DND-41 (cell line): ENCODE measurements around the gene CXCL6.

Source experiments
- ATAC-seq: fragments of 200-7000 bp; cut with Tn5 transposase; 3 replicates; pipeline ENCODE4 v1.9.1; 2021; ENCODE audit warnings: low read depth; ENCODE audit not compliant: insufficient read depth
- DNase-seq: peaks from one replicate; pipeline ENCODE4 v3.0.0-alpha.2; 2020
- H2AFZ ChIP-seq: 2 replicates; pipeline ENCODE4 v1.6.0; 2012; ENCODE audit warnings: low read depth, low read length
- H3K27ac ChIP-seq: 2 replicates; pipeline ENCODE4 v1.5.1; 2012; ENCODE audit warnings: low read length, inconsistent platforms
- H3K27me3 ChIP-seq: fragments of 200-600 bp; sonication (generic); 2 replicates; pipeline ENCODE4 v1.6.0; 2012; ENCODE audit warnings: low read length, mild to moderate bottlenecking, inconsistent platforms; ENCODE audit not compliant: insufficient read depth, poor library complexity
- H3K36me3 ChIP-seq: 2 replicates; pipeline ENCODE4 v1.5.1; 2012; ENCODE audit warnings: low read length, inconsistent platforms; ENCODE audit not compliant: insufficient read depth
- H3K4me1 ChIP-seq: 2 replicates; pipeline ENCODE4 v1.5.1; 2012; ENCODE audit warnings: mild to moderate bottlenecking, low read length; ENCODE audit not compliant: insufficient read depth
- H3K4me2 ChIP-seq: 2 replicates; pipeline ENCODE4 v1.6.0; 2012; ENCODE audit warnings: mild to moderate bottlenecking, moderate library complexity, low read length, inconsistent platforms; ENCODE audit not compliant: insufficient read depth
- H3K4me3 ChIP-seq, 2 experiments: fragments of 200-600 bp in 1 of 2; shearing (Covaris generic) in 1 of 2; 2 replicates each; pipeline ENCODE4 v1.5.1; 2012 to 2016; ENCODE audit warnings: inconsistent platforms in 2 of 2, low read length in 2 of 2, mild to moderate bottlenecking in 2 of 2, low read depth in 1 of 2, moderate library complexity in 1 of 2
- H3K79me2 ChIP-seq: 2 replicates; pipeline ENCODE4 v1.6.0; 2012; ENCODE audit warnings: low read length, inconsistent platforms; ENCODE audit not compliant: insufficient read depth
- H3K9ac ChIP-seq: 2 replicates; pipeline ENCODE4 v1.6.0; 2012; ENCODE audit warnings: low read depth, mild to moderate bottlenecking, inconsistent platforms, low read length, moderate library complexity
- H3K9me3 ChIP-seq: 2 replicates; pipeline ENCODE4 v1.5.1; 2012; ENCODE audit warnings: low read length, moderate library complexity, mild to moderate bottlenecking, inconsistent platforms; ENCODE audit not compliant: insufficient read depth, severe bottlenecking
- H4K20me1 ChIP-seq: 2 replicates; pipeline ENCODE4 v1.6.0; 2012; ENCODE audit warnings: low read length; ENCODE audit not compliant: insufficient read depth
- CTCF ChIP-seq: IDR thresholded peaks from 2 replicates; pipeline ENCODE4 v1.5.1; 2012; ENCODE audit warnings: borderline replicate concordance, low read length, moderate library complexity, mild to moderate bottlenecking; ENCODE audit not compliant: poor library complexity, severe bottlenecking; ENCODE audit errors: extremely low read depth
- EZH2 ChIP-seq: IDR thresholded peaks from 3 replicates; pipeline ENCODE4 v1.6.1; 2012; ENCODE audit warnings: borderline replicate concordance, low read depth, mild to moderate bottlenecking, moderate library complexity, low read length, inconsistent platforms; ENCODE audit not compliant: severe bottlenecking

Gene CXCL6

GRCh38 chr4:73841243-73841925 is 4.9 kb downstream of the CXCL6 start:
- no peak overlapping the region for H3K27ac ChIP-seq
- ATAC-seq (no peak), DNase-seq (no peak)
- no peak for TF ChIP-seq CTCF
- no peak for TF ChIP-seq EZH2
- H3K9me3 ChIP-seq, result no peaks in the 10 kb centered on the region
- H3K27me3 ChIP-seq, result no peaks in the 10 kb centered on the region
- no peak overlapping the region for H3K4me2 ChIP-seq
- no peaks in the 10 kb centered on the region for H4K20me1 ChIP-seq
- H3K4me1 ChIP-seq, result no peaks in the 10 kb centered on the region
- no peaks in the 10 kb centered on the region for H3K79me2 ChIP-seq
- no peak overlapping the region for H3K4me3 ChIP-seq
- H2AFZ ChIP-seq, result no peak overlapping the region
- H3K36me3 ChIP-seq, result no peaks in the 10 kb centered on the region
- no peak overlapping the region for H3K9ac ChIP-seq

GRCh38 chr4:73842696-73843095 is 6.2 kb downstream of the CXCL6 start:
- DNase-seq (no peak), ATAC-seq (no peak)
- Histone ChIP-seq H3K4me2 (no peak overlapping the region), H3K4me1 (no peaks in the 10 kb centered on the region), H2AFZ (no peak overlapping the region), H3K9me3 (no peaks in the 10 kb centered on the region), H3K36me3 (no peaks in the 10 kb centered on the region), H3K4me3 (no peak overlapping the region), H3K27me3 (no peaks in the 10 kb centered on the region), H3K79me2 (no peaks in the 10 kb centered on the region), H3K9ac (no peak overlapping the region), H4K20me1 (no peaks in the 10 kb centered on the region), H3K27ac (no peak overlapping the region)
- TF ChIP-seq CTCF (no peak), EZH2 (no peak)

GRCh38 chr4:73843369-73843768 is 6.9 kb downstream of the CXCL6 start:
- Histone ChIP-seq H4K20me1 (no peaks in the 10 kb centered on the region), H3K4me1 (no peaks in the 10 kb centered on the region), H3K4me2 (no peak overlapping the region), H3K79me2 (no peaks in the 10 kb centered on the region), H3K9me3 (no peaks in the 10 kb centered on the region), H2AFZ (no peak overlapping the region), H3K4me3 (no peak overlapping the region), H3K27me3 (no peaks in the 10 kb centered on the region), H3K36me3 (no peaks in the 10 kb centered on the region), H3K27ac (no peak overlapping the region), H3K9ac (no peak overlapping the region)
- TF ChIP-seq CTCF (no peak), EZH2 (no peak)
- DNase-seq, result no peak
- ATAC-seq, result no peak

GRCh38 chr4:73844345-73844744 is 7.9 kb downstream of the CXCL6 start:
- no peak overlapping the region for H3K9ac ChIP-seq
- H3K4me1 ChIP-seq, result no peaks in the 10 kb centered on the region
- H3K27ac ChIP-seq, result no peak overlapping the region
- H3K9me3 ChIP-seq, result no peaks in the 10 kb centered on the region
- H3K27me3 ChIP-seq, result no peaks in the 10 kb centered on the region
- no peaks in the 10 kb centered on the region for H3K36me3 ChIP-seq
- DNase-seq, result no peak
- H3K4me3 ChIP-seq, result no peak overlapping the region
- H4K20me1 ChIP-seq, result no peaks in the 10 kb centered on the region
- H3K79me2 ChIP-seq, result no peaks in the 10 kb centered on the region
- no peak overlapping the region for H2AFZ ChIP-seq
- H3K4me2 ChIP-seq, result no peak overlapping the region
- ATAC-seq, result no peak
- TF ChIP-seq CTCF, result no peak
- no peak for TF ChIP-seq EZH2
